DND-41 (cell line): ENCODE data around the gene TCEANC2.

ENCODE experiments used
- ATAC-seq: fragments of 200-7000 bp; cut with Tn5 transposase; 3 replicates; pipeline ENCODE4 v1.9.1; 2021; ENCODE audit warnings: low read depth; ENCODE audit not compliant: insufficient read depth
- DNase-seq: peaks from one replicate; pipeline ENCODE4 v3.0.0-alpha.2; 2020
- H2AFZ ChIP-seq: 2 replicates; pipeline ENCODE4 v1.6.0; 2012; ENCODE audit warnings: low read depth, low read length
- H3K27ac ChIP-seq: 2 replicates; pipeline ENCODE4 v1.5.1; 2012; ENCODE audit warnings: low read length, inconsistent platforms
- H3K27me3 ChIP-seq: fragments of 200-600 bp; sonication (generic); 2 replicates; pipeline ENCODE4 v1.6.0; 2012; ENCODE audit warnings: low read length, mild to moderate bottlenecking, inconsistent platforms; ENCODE audit not compliant: insufficient read depth, poor library complexity
- H3K36me3 ChIP-seq: 2 replicates; pipeline ENCODE4 v1.5.1; 2012; ENCODE audit warnings: low read length, inconsistent platforms; ENCODE audit not compliant: insufficient read depth
- H3K4me1 ChIP-seq: 2 replicates; pipeline ENCODE4 v1.5.1; 2012; ENCODE audit warnings: mild to moderate bottlenecking, low read length; ENCODE audit not compliant: insufficient read depth
- H3K4me2 ChIP-seq: 2 replicates; pipeline ENCODE4 v1.6.0; 2012; ENCODE audit warnings: mild to moderate bottlenecking, moderate library complexity, low read length, inconsistent platforms; ENCODE audit not compliant: insufficient read depth
- H3K4me3 ChIP-seq, 2 experiments: fragments of 200-600 bp in 1 of 2; shearing (Covaris generic) in 1 of 2; 2 replicates each; pipeline ENCODE4 v1.5.1; 2012 to 2016; ENCODE audit warnings: inconsistent platforms in 2 of 2, low read length in 2 of 2, mild to moderate bottlenecking in 2 of 2, low read depth in 1 of 2, moderate library complexity in 1 of 2
- H3K79me2 ChIP-seq: 2 replicates; pipeline ENCODE4 v1.6.0; 2012; ENCODE audit warnings: low read length, inconsistent platforms; ENCODE audit not compliant: insufficient read depth
- H3K9ac ChIP-seq: 2 replicates; pipeline ENCODE4 v1.6.0; 2012; ENCODE audit warnings: low read depth, mild to moderate bottlenecking, inconsistent platforms, low read length, moderate library complexity
- H3K9me3 ChIP-seq: 2 replicates; pipeline ENCODE4 v1.5.1; 2012; ENCODE audit warnings: low read length, moderate library complexity, mild to moderate bottlenecking, inconsistent platforms; ENCODE audit not compliant: insufficient read depth, severe bottlenecking
- H4K20me1 ChIP-seq: 2 replicates; pipeline ENCODE4 v1.6.0; 2012; ENCODE audit warnings: low read length; ENCODE audit not compliant: insufficient read depth
- EZH2 ChIP-seq: IDR thresholded peaks from 3 replicates; pipeline ENCODE4 v1.6.1; 2012; ENCODE audit warnings: borderline replicate concordance, low read depth, mild to moderate bottlenecking, moderate library complexity, low read length, inconsistent platforms; ENCODE audit not compliant: severe bottlenecking
- TF ChIP-seq, protein P1 (sequence below): IDR thresholded peaks from 2 replicates; pipeline ENCODE4 v1.5.1; 2012; ENCODE audit warnings: borderline replicate concordance, low read length, moderate library complexity, mild to moderate bottlenecking; ENCODE audit not compliant: poor library complexity, severe bottlenecking; ENCODE audit errors: extremely low read depth

TCEANC2 gene

DNA sequence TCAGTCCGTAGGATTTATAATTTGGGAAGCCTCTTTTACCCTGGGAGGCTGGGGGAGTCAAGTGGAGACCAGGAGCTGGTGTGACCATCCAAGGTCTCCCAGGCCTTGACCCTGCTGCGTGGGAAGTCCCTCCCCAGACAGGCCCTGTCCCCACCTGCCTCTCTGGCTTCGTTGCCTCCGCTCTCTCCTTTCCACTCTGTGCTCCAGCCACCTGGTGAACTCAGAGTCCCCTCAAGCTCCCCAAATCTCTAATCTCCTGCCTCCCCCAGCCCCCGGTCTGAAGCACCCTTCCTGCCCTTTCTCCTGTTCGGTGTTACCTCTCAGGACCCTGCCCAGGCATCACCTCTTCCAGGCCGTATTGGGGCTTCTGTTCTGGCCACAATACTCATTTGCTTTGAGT lies 71.5 kb downstream of the TCEANC2 start:
- H3K36me3 ChIP-seq, result no peaks in the 10 kb centered on the region
- no peaks in the 10 kb centered on the region for H3K9me3 ChIP-seq
- H3K4me1 ChIP-seq, result peaks cover 10% of the 10 kb centered on the region
- no peak for DNase-seq
- no peak overlapping the region for H3K4me3 ChIP-seq
- peaks cover 16% of the 10 kb centered on the region for H3K27me3 ChIP-seq
- H4K20me1 ChIP-seq, result no peaks in the 10 kb centered on the region
- H3K9ac ChIP-seq, result no peak overlapping the region
- no peak overlapping the region for H3K27ac ChIP-seq
- no peak overlapping the region for H3K4me2 ChIP-seq
- TF ChIP-seq, protein P1, sequence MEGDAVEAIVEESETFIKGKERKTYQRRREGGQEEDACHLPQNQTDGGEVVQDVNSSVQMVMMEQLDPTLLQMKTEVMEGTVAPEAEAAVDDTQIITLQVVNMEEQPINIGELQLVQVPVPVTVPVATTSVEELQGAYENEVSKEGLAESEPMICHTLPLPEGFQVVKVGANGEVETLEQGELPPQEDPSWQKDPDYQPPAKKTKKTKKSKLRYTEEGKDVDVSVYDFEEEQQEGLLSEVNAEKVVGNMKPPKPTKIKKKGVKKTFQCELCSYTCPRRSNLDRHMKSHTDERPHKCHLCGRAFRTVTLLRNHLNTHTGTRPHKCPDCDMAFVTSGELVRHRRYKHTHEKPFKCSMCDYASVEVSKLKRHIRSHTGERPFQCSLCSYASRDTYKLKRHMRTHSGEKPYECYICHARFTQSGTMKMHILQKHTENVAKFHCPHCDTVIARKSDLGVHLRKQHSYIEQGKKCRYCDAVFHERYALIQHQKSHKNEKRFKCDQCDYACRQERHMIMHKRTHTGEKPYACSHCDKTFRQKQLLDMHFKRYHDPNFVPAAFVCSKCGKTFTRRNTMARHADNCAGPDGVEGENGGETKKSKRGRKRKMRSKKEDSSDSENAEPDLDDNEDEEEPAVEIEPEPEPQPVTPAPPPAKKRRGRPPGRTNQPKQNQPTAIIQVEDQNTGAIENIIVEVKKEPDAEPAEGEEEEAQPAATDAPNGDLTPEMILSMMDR, result no peak
- TF ChIP-seq EZH2, result no peak
- ATAC-seq, result no peak
- H3K79me2 ChIP-seq, result no peaks in the 10 kb centered on the region
- no peak overlapping the region for H2AFZ ChIP-seq

DNA sequence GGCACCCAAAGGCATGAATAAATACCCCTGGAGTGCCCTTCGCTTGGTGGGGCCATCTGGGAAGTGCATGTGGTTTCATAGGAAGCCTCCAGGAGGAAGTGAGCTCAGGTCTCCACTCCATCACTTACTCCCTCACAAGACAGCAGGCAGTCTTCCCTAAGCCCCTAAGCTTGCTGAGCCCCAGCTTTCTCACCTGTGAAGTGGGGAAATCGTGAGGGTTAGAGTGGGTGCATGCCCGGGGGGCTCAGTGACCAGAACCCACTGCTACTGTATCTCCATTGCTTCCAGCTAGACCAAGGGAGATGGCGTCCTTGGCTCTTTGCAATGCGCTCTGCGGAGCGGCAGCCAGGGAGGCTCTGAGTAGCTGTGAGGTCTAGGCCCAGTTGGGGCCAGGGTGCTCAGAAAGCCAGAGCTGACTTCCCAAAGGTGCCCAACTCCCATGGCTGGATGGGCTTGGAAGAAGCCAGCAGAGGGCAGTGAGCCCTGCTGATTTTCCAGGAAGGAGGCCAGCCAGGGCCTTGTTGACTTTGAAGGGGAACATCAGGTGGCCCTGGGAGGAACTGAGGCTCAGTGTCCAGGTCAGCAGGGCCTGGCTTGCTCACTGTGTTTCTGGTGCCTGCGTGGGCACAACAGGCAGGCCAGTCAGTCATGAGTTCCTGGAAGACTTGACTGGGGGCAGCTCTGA lies 72.1 kb downstream of the TCEANC2 start:
- DNase-seq, result no peak
- Histone ChIP-seq H3K9me3 (no peaks in the 10 kb centered on the region), H3K4me2 (no peak overlapping the region), H2AFZ (no peak overlapping the region), H3K27ac (no peak overlapping the region), H3K79me2 (no peaks in the 10 kb centered on the region), H4K20me1 (no peaks in the 10 kb centered on the region), H3K27me3 (peaks cover 16% of the 10 kb centered on the region), H3K4me1 (peaks cover 10% of the 10 kb centered on the region), H3K9ac (no peak overlapping the region), H3K36me3 (no peaks in the 10 kb centered on the region), H3K4me3 (no peak overlapping the region)
- ATAC-seq, result no peak
- TF ChIP-seq, protein P1, result peak; percentile 28
- no peak for TF ChIP-seq EZH2

DNA sequence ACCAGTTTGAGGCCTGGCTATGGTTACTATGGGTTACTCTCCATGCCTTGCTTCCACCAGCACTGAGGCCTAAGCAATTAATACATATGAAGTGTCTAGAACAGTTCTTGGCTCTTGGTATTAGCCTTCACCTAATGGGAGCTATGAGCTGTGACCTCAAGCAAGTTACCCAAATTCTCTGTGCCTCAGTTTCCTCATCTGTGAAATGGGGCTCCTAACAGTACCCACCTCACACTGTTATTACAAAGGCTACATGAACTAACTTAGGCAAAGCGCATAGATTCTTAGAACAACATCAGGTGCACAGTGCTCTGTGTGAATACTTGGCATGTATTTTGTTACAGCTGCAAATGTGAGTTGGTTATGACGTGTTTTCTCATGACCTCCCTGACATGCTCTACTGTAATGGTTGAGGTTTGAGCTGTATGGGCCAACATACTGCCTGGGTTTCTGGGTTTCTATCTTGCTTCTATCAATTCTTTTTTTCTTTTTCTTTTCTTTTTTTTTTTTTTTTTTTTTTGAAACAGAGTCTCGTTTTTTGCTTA lies 72.9 kb downstream of the TCEANC2 start:
- Histone ChIP-seq H2AFZ (no peak overlapping the region), H3K9ac (no peak overlapping the region), H3K4me2 (no peak overlapping the region), H3K79me2 (no peaks in the 10 kb centered on the region), H4K20me1 (no peaks in the 10 kb centered on the region), H3K9me3 (no peaks in the 10 kb centered on the region), H3K27me3 (peaks cover 14% of the 10 kb centered on the region), H3K36me3 (no peaks in the 10 kb centered on the region), H3K4me3 (no peak overlapping the region), H3K4me1 (peaks cover 8% of the 10 kb centered on the region), H3K27ac (no peak overlapping the region)
- DNase-seq (no peak), ATAC-seq (no peak)
- TF ChIP-seq, protein P1, result no peak
- TF ChIP-seq EZH2, result no peak
